Muscle of back (tissue), 11 donors: ENCODE results near the gene FAM185A. TPM values are rescaled to one million over a fixed set of nuclear protein-coding genes. Genes with fewer than 3 reads are reported as not detected.
"Not testable (repeated sequence)": the region's sequence is repeated elsewhere in the genome, so short reads cannot be mapped to it uniquely, and the experiment has no call there.

Experiments used
- DNase-seq, 3 donors: peaks; one replicate each; pipeline versions ENCODE4 v3.0.0 to v3.0.0-alpha.2; 2013
- polyA plus RNA-seq, 10 donors: library from polyadenylated mRNA; unstranded; fragments of 120-200 nt; gene quantifications; one replicate each; pipeline ENCODE4 v1.2.1, GENCODE V29; 2013; ENCODE audit not compliant: insufficient read length in 10 of 10

Gene FAM185A
- polyA plus RNA-seq, 10 donors, result 3.5 to 8.2 (median 5.2) TPM

DNA sequence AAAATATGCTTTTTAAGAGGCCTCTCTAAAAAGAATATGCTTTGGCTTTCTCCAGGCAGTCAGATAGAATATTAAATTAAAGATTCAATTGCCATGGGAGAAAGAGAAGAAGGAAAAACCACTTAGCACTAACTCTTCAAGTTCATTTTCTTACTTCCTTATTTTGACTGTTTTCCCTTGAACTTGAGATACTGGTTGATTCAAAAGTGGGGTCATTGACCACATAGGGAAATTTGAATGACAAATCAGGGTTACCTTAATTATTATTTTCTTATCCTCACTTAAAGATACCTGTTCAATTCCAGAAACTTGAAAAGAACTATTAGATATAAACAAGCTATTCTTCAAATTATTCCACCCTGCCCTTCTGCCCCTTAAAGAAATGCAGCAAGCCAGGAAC, 27.4 kb downstream of the FAM185A start:
- not testable (repeated sequence) for DNase-seq

DNA sequence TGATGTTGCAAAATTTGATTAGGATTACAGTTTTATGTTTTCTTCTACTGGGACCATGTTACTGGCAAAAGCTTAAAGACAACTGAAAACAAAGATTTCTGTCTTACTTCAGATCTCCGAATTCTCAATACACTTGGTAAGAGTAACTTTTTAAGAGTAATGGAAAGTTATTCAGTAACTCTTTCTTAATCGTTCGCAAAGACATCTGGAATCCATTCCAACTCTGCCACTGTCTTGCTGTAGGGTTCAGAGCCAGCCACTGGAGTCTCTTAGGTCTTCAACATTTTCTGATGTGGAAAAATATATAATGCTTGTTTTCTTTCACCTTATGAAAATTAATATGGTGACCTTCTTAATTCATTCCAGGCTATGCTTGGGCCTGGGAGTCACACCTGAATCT, 29.9 kb downstream of the FAM185A start:
- DNase-seq, result peak in 2 of 3 donors; percentile 22 to 43

DNA sequence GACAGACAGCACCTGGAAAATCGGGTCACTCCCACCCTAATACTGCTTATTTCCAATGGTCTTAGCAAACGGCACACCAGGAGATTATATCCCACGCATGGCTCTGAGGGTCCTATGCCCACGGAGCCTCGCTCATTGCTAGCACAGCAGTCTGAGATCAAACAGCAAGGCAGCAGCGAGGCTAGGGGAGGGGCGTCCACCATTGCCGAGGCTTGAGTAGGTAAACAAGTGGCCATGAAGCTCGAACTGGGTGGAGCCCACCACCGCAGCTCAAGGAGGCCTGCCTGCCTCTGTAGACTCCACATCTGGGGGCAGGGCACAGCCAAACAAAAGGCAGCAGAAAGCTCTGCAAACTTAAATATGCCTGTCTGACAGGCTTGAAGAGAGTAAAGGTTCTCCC, 32.1 kb downstream of the FAM185A start:
- DNase-seq, result not testable (repeated sequence)

DNA sequence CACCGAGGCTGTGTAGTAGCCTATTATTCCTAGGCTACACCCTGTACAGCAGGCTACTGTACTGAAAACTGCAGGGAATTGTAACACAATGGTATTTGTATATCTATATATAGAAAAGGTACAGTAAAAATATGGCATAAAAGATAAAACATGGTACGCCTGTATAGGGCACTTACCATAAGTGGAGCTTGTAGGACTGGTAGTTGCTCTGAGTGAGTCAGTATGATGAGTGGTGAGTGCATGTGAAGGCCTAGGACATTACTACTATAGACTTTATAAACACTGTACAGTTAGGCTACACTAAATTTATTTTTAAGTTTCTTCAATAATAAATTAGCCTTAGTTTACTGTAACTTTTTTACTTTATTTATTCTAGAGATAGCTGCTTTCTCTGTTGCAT, 40.0 kb downstream of the FAM185A start:
- not testable (repeated sequence) for DNase-seq

DNA sequence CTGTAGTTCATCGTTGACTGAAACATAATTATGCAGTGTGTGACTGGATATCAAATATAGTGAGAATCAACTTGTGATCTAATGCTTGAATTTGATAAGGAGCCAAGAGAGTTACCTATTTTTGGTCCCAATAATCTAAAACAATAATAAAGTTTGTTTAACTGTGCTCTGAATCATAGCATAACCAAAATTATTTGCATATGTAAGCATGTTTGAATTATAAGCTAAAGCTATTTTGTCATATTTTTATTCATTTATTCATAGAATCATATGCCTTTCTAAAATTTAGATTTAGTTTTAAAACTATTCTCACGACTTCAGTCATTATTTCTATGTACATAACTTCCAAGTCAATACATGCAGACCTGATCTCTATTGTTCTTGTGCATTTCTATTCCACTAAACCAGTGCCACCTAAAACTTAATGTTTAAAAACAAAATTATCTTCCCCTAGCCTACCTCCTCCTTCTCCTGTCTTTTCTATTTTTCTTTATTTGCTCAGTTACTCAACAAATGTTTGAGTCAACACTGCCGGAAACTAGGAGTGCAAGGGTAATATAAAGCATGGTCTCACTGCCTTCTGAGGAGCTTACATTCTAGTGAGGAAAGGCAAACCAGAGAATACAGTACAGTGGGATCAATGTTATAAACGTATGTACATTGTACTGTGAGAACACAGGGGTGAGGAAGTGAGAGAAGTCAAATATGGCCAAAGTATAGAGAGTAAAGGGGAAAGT, 41.7 kb downstream of the FAM185A start:
- not testable (repeated sequence) for DNase-seq

DNA sequence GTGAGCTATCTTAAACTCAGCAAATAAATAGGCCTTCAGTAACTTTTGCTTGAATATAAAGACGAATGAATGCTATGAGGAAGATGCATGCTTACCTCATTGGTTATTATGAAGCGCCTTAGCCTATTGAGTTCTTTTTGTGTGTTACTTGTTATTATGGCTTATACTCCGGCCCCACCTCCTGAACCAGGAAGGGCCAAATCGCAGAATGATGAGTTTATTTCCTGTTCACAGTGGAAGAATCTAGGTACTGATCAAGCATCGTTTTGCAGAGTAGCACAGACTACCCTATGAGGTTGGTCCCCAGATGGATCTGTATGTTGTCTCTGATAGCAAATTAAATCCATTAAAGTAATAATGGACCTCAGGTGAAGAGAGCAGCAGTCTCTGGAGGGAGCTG, 42.6 kb downstream of the FAM185A start:
- DNase-seq, result not testable (repeated sequence)

DNA sequence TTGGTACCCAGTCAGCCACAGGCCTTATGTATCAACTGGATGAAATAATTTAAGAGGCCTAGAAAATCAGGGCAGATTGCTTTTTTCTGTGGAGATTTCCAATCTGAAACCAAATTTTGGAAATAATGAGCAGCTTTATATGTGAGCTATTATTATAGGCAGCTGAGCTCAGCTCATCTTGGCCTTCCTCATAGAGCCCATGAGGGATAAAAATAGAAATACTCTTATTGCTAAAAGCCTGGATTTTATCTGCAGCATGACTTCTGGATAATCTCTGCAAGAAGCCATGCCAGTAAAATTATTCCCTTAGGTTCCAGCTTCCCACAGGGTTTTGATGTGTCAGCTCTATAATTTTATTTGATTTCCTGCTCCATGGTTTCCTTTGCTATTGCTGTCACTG, 43.0 kb downstream of the FAM185A start:
- DNase-seq, result not testable (repeated sequence)

DNA sequence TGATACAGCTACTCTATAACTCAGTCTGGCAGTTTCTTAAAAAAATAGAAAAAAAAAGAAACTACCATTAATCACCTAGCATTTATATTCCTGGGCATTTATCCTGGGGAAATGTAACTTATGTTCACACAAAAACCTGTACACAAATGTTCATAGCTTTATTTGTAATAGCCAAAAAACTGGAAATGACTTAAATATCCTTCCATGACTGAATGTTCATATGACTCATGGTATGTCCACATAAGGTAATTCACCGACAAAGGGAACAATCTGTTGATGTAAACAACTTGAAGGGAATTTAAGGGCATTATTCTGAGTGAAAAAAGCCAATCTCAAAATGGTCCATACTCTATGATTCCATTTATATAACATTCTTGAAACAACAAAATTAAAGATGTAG, 45.8 kb downstream of the FAM185A start:
- DNase-seq, result not testable (repeated sequence)

DNA sequence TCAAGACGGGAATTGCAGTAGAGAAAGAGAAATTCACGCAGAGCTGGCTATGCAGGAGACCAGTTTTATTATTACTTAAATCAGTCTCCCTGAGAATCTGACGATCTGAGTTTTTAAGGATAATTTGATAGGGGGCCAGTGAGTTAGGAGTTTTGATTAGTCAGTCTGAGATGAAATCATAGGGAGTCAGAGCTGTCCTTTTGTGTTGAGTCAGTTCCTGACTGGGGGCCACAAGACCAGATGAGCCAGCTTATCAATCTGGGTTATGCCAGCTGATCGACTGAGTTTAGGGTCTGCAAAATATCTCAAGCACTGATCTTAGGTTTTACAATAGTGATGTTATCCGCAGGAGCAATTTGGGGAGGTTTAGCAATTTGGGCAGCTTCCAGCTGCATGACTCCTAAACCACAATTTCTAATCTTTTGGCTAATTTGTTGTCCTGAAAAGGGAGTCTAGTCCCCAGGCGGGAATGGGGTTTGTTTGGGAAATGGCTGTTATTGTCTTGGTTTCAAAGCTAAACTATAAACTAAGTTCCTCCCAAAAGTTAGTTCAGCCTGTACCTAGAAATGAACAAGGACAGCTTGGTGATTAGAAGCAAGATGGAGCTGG, 47.3 kb downstream of the FAM185A start:
- not testable (repeated sequence) for DNase-seq

DNA sequence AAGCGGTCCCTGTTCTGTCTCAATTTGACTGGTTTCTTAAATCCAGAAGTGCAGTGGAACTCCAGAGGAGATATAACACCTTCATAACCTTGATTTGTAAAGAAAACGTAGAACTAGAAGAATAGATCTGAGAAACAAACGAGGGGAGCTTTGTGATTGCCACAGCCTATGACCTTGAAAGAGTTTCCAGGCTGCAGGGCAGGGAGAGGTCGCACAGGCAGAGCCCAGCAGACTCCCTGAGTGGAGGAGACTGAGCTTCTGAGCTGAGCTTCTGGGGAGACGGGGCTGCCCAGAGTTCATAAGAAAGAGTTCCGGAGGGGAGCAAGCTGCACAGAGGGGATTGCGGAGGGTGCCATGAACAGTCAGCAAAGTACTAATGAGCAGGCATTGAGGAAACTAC, 57.8 kb downstream of the FAM185A start:
- DNase-seq, result no peak

DNA sequence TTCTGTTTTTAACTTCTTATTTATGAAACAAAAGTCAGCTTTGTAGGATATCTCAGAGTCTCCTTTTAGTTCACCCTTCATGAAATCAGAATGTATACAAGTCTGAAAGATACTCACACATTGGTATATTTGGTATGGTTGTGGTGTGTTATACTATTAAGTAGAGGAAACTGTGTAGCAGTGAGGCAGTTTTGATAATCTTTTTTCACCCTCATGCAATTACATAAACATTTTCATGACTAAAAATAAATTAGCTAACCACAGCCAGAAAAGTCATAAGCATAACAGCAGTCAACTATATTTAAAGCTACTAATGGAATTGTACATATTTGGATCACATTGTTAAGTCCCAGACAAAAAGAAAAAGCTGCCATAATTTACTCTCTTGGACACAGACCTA, 62.1 kb downstream of the FAM185A start:
- DNase-seq, result no peak

DNA sequence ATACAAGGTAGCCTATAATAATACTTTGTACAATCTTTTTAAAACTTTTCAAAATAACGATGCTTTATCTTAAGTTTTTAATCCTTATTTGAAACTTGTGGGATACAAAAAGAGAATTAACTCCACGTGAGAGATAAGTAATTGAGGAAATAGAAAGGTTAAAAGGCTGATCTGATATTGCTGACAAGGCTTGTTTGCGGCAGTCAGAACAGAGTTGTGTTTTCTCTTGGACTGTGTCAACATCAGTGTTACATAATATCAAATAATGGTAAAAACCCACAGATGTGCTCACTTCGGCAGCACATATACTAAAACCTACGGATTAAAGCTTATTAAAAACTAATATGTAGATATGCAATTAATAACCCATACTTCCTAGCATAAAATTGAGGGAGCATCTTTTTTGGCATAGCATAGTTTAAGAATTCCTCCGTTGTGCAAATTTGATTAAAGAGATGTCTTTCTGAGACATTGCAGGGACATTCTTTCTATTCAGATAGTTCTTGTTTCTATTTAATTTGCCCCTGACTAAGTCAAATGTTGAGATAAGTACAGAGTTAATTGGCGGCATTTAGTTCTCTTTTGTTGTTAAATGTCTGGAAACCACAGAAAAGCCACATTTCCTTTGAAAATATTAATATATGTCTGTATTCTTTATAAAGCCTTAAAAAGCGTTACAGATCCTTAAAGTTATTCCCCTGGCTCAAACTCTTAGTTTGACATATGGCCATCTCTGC, 63.3 kb downstream of the FAM185A start:
- no peak for DNase-seq

DNA sequence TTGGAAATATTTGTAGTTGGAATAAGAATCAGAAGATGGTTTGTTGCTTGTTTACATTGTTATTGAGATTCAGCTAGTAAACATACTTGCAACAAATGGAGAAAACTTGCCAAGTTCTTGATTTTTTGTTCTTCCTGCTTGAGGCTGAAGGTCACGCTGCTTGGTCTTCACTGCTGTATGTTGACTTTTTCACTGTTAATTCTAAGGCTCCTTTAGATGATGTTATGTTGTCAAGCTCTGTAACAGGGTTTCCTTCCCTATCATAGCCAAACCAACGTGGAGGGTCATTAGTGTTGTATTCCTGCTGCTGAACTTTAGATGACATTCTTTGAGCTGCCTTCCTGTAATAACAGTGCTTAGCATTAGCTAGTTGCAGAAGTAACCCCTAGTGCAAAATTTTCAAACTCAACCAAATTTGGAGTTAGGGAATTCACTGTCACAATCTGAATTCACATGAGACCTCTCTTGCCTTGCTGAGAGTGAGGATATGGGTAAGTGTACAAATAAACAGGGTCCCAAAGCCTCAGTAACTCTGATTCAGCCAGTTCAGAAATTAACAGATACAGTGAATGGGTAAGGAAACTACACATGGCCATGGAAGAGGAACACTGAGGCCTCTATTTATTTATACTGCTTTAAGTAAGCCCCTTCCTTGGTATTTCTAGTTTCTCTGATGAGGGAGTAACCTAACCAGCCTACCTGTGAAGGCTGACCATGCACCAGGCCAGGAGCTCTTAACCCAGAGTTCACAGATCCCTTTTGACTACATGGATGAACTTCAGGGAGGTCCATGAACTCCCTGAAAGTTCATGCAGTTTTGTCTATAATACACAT, 64.6 kb downstream of the FAM185A start:
- DNase-seq, result no peak

DNA sequence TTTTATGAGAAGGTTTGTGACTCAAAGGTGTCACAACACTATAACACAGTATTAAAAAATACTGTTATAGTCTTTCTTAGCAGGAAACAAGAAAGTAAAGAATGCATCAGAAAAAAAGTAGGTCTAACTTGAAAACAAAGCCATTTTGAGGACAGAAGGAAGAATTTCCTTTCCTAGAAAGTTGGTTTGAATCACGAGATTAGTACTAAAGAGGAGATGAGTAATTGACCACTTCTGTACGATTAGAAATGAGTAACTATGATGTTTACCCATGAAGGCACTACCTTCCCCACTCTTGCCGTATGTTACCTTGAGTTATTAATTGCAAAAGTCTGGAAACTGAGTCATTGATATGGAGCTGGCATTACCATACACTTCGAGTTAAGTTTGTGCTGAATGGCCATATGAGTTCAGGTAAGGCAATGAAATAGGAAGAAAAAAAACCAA, 65.2 kb downstream of the FAM185A start:
- no peak for DNase-seq

DNA sequence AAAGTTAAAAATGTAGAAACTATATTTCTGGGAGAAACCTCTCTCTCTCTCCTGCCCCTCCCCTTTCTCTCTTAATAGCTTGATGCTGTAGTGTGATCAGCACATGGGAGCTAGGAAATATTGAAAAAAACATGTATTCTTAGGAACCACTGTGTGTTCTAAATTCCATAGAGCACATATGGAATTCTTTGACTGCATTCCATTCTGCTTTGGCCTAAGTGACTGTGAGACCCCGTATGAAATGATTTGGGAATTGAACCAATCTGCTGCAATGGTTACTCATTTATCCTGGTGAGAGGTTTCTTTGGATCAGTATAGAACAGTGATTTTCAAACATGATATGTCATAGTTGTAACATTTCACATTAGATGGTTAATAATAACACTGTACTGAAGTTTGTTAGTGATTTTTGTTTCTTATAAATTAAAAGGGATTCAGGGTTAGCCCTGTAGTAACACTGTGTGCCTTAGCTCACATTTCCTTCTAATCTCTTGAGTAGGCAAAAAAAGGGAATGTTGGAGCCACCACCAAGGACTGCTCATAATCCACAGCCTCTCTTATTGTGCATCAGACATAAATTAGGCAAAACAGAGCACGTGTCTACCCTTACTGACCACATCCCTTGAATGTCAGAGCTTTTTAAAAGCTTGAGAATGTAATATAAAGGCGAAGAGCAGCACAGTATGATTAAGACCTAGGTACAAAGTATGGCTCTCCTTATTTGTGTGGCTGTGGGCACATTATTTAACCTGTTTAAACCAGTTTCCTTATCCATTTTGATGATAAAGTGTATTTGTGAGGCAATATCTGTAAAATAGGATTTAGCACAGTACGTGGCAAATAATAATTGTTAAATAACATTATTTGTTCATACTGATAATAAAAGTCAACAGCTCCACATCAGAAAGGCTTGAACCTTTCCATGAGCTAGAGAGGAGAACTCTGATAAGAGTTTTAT, 69.1 kb downstream of the FAM185A start:
- no peak for DNase-seq

DNA sequence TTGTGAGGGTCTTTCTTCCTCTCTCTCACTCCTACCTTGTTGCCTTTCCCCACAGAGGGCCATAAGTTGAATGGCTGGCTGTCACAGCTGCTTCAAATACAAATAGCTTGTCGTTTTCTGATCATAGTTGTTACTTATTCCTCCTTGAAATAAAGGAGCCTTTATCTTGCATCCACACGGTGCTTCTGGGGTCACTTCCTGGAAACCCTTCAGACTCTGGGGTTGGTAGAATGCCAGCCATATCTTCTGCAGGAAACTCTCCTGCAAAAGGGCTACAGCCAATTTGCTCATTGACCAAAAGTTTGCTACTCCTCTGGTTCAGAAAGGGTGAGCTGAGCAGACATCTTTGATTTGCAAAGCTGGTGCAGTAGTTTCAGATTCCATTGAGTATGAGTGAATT, 70.4 kb downstream of the FAM185A start:
- no peak for DNase-seq

DNA sequence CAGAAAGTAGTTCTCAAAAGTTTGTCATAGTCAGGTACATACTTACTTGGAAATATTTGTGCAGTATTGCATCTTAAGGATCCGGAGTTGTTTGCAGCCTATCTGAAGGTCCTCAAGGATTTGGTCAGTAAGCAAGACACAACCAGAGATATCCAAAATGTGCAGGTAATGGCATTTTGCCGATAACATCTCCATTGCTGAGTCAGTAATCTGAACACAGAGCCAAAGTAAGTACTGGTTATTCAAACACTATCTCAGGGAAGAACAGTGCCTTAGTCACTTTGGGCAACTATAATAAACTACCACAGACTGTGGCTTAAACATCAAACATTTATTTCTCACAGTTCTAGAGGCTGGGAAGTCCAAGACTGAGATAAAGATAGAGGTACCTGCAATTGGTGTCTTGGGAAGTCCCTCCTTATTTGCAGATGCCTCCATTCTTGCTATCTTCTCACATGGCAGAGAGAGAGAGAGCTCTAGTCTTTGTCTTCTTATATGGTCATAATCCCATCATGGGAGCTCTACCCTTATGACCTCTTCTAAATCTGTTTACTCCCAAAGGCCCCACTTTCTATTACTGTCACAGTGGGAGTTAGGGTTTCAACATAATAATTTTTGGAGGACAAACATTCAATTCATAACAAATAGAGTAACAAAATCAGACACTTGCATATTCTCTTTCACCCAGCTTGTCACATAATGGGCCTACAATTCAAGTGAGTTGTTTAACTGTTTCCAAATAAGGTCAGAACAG, 73.4 kb downstream of the FAM185A start:
- DNase-seq, result no peak

DNA sequence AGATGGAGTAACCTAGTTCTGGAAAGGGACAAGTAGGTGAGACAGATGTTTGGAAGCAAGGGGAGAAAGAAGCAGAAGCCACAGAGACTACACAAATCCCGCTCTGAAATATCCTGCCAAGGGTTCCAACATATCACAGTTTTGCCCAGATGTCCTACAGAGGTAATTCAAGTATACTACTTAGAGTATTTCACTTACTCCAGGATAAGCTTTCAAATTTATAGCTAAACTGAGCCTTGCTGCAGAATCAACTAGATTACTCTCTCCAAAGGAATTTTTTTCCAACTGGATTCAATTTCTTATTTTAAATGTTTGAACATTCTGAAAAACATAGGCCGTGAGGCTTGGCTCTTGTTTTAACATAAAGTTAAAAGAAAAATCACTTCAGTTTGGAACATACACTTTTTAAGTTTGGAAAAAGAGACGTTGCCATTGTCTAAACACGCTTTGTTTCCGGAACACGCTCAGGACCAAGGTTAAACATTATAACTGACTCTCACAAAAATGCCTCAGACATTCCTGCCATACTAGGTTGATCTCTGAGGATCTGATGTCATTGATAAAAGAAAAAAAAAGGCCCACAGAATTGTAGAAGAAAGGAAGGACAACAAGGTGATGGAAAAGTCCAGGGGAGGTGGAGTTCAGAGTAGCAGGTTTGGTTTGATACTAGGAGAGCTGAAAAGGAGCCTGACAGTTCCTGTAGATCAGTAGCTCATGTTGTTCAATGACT, 74.8 kb downstream of the FAM185A start:
- DNase-seq, result peak in 1 of 3 donors; percentile 52

DNA sequence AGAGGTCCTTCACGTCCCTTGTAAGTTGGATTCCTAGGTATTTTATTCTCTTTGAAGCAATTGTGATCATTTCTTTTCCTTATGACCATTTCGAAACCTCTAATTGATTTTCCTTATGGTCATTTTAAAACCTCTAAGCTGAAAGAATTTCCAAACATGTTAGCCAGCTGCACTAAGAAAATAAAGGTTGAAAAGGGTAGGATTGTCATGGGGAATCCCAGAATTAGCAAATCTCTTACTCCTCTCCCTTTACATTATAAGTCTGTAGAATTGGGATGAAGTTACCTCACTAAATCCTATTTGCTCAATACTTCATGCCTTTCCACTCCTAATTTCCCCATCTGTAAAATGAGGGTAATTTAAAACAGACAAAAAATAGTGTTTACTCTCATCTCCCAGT, 79.5 kb downstream of the FAM185A start:
- peak in 1 of 3 donors; percentile 49 for DNase-seq
